Measurements from ENCODE around the gene DPYD.
"Not testable (repeated sequence)": the region's sequence is repeated elsewhere in the genome, so short reads cannot be mapped to it uniquely, and the experiment has no call there.

Gene DPYD

GRCh38 chr1:97238816-97239215 is 682.0 kb downstream of the DPYD start:
- Histone ChIP-seq H3K9ac (ENCODE audit: insufficient read length, low read depth) (no peak overlapping the region), H3K9me3 (ENCODE audit: insufficient read depth, low read length) (no peaks in the 10 kb centered on the region), H3K27me3 (ENCODE audit: insufficient read depth, insufficient read length) (no peaks in the 10 kb centered on the region), H3K4me1 (ENCODE audit: insufficient read depth, insufficient read length) (no peaks in the 10 kb centered on the region), H3K4me3 (ENCODE audit: insufficient read length, low read depth) (no peak overlapping the region), H3K36me3 (ENCODE audit: insufficient read depth, insufficient read length, low read length) (no peaks in the 10 kb centered on the region)
- TF ChIP-seq YY1 (IDR thresholded peaks at IDR 0.05; ENCODE audit: insufficient read depth, insufficient read length): no peak
- TF ChIP-seq SUZ12 (IDR thresholded peaks at IDR 0.05; ENCODE audit: extremely low read depth, insufficient read depth, insufficient read length): no peak
- TF ChIP-seq ZNF274 (IDR thresholded peaks at IDR 0.05; ENCODE audit: low read depth, low read length): no peak
- DNase-seq (ENCODE audit: low read depth, low spot score): no peak

- H3K4me3 ChIP-seq (ENCODE audit: insufficient read length, low read depth); H3K27me3 ChIP-seq (ENCODE audit: insufficient read depth, insufficient read length); H3K9me3 ChIP-seq (ENCODE audit: insufficient read depth, low read length); H3K9ac ChIP-seq (ENCODE audit: insufficient read length, low read depth); DNase-seq (ENCODE audit: low read depth, low spot score); H3K36me3 ChIP-seq (ENCODE audit: insufficient read depth, insufficient read length, low read length); H3K4me1 ChIP-seq (ENCODE audit: insufficient read depth, insufficient read length): not testable (repeated sequence)
These were observed 689.5 kb downstream of the DPYD start for GRCh38 chr1:97231354-97231753.

- H3K9me3 ChIP-seq (ENCODE audit: insufficient read depth, low read length): no peaks in the 10 kb centered on the region
- TF ChIP-seq ZNF274 (IDR thresholded peaks at IDR 0.05; ENCODE audit: low read depth, low read length) (no peak), YY1 (IDR thresholded peaks at IDR 0.05; ENCODE audit: insufficient read depth, insufficient read length) (no peak), SUZ12 (IDR thresholded peaks at IDR 0.05; ENCODE audit: extremely low read depth, insufficient read depth, insufficient read length) (no peak)
- no peak overlapping the region for H3K9ac ChIP-seq (ENCODE audit: insufficient read length, low read depth)
- no peaks in the 10 kb centered on the region for H3K4me1 ChIP-seq (ENCODE audit: insufficient read depth, insufficient read length)
- no peak overlapping the region for H3K4me3 ChIP-seq (ENCODE audit: insufficient read length, low read depth)
- no peaks in the 10 kb centered on the region for H3K27me3 ChIP-seq (ENCODE audit: insufficient read depth, insufficient read length)
- no peaks in the 10 kb centered on the region for H3K36me3 ChIP-seq (ENCODE audit: insufficient read depth, insufficient read length, low read length)
- no peak for DNase-seq (ENCODE audit: low read depth, low spot score)
These were observed 708.2 kb downstream of the DPYD start for GRCh38 chr1:97212671-97213070.

GRCh38 chr1:97210307-97210706 is 710.5 kb downstream of the DPYD start:
- no peaks in the 10 kb centered on the region for H3K36me3 ChIP-seq (ENCODE audit: insufficient read depth, insufficient read length, low read length)
- no peaks in the 10 kb centered on the region for H3K9me3 ChIP-seq (ENCODE audit: insufficient read depth, low read length)
- H3K4me3 ChIP-seq (ENCODE audit: insufficient read length, low read depth): no peak overlapping the region
- no peak for DNase-seq (ENCODE audit: low read depth, low spot score)
- no peaks in the 10 kb centered on the region for H3K4me1 ChIP-seq (ENCODE audit: insufficient read depth, insufficient read length)
- no peak for TF ChIP-seq ZNF274 (IDR thresholded peaks at IDR 0.05; ENCODE audit: low read depth, low read length)
- TF ChIP-seq SUZ12 (IDR thresholded peaks at IDR 0.05; ENCODE audit: extremely low read depth, insufficient read depth, insufficient read length): no peak
- TF ChIP-seq YY1 (IDR thresholded peaks at IDR 0.05; ENCODE audit: insufficient read depth, insufficient read length): no peak
- H3K27me3 ChIP-seq (ENCODE audit: insufficient read depth, insufficient read length): no peaks in the 10 kb centered on the region
- H3K9ac ChIP-seq (ENCODE audit: insufficient read length, low read depth): no peak overlapping the region

GRCh38 chr1:97209381-97209957 is 711.4 kb downstream of the DPYD start:
- TF ChIP-seq ZNF274 (IDR thresholded peaks at IDR 0.05; ENCODE audit: low read depth, low read length) (no peak), YY1 (IDR thresholded peaks at IDR 0.05; ENCODE audit: insufficient read depth, insufficient read length) (no peak), SUZ12 (IDR thresholded peaks at IDR 0.05; ENCODE audit: extremely low read depth, insufficient read depth, insufficient read length) (no peak)
- Histone ChIP-seq H3K27me3 (ENCODE audit: insufficient read depth, insufficient read length) (no peaks in the 10 kb centered on the region), H3K4me3 (ENCODE audit: insufficient read length, low read depth) (no peak overlapping the region), H3K4me1 (ENCODE audit: insufficient read depth, insufficient read length) (no peaks in the 10 kb centered on the region), H3K9ac (ENCODE audit: insufficient read length, low read depth) (no peak overlapping the region), H3K9me3 (ENCODE audit: insufficient read depth, low read length) (no peaks in the 10 kb centered on the region), H3K36me3 (ENCODE audit: insufficient read depth, insufficient read length, low read length) (no peaks in the 10 kb centered on the region)
- DNase-seq (ENCODE audit: low read depth, low spot score): no peak

GRCh38 chr1:97207868-97208267 is 713.0 kb downstream of the DPYD start:
- no peak overlapping the region for H3K9ac ChIP-seq (ENCODE audit: insufficient read length, low read depth)
- H3K4me1 ChIP-seq (ENCODE audit: insufficient read depth, insufficient read length): no peaks in the 10 kb centered on the region
- DNase-seq (ENCODE audit: low read depth, low spot score): no peak
- H3K4me3 ChIP-seq (ENCODE audit: insufficient read length, low read depth): no peak overlapping the region
- no peaks in the 10 kb centered on the region for H3K27me3 ChIP-seq (ENCODE audit: insufficient read depth, insufficient read length)
- no peak for TF ChIP-seq SUZ12 (IDR thresholded peaks at IDR 0.05; ENCODE audit: extremely low read depth, insufficient read depth, insufficient read length)
- no peak for TF ChIP-seq YY1 (IDR thresholded peaks at IDR 0.05; ENCODE audit: insufficient read depth, insufficient read length)
- TF ChIP-seq ZNF274 (IDR thresholded peaks at IDR 0.05; ENCODE audit: low read depth, low read length): no peak
- H3K36me3 ChIP-seq (ENCODE audit: insufficient read depth, insufficient read length, low read length): no peaks in the 10 kb centered on the region
- H3K9me3 ChIP-seq (ENCODE audit: insufficient read depth, low read length): no peaks in the 10 kb centered on the region

- no peak overlapping the region for H3K9ac ChIP-seq (ENCODE audit: insufficient read length, low read depth)
- H3K27me3 ChIP-seq (ENCODE audit: insufficient read depth, insufficient read length): no peaks in the 10 kb centered on the region
- no peak for DNase-seq (ENCODE audit: low read depth, low spot score)
- TF ChIP-seq ZNF274 (IDR thresholded peaks at IDR 0.05; ENCODE audit: low read depth, low read length): no peak
- TF ChIP-seq YY1 (IDR thresholded peaks at IDR 0.05; ENCODE audit: insufficient read depth, insufficient read length): no peak
- no peak for TF ChIP-seq SUZ12 (IDR thresholded peaks at IDR 0.05; ENCODE audit: extremely low read depth, insufficient read depth, insufficient read length)
- no peaks in the 10 kb centered on the region for H3K9me3 ChIP-seq (ENCODE audit: insufficient read depth, low read length)
- H3K36me3 ChIP-seq (ENCODE audit: insufficient read depth, insufficient read length, low read length): no peaks in the 10 kb centered on the region
- H3K4me3 ChIP-seq (ENCODE audit: insufficient read length, low read depth): no peak overlapping the region
- no peaks in the 10 kb centered on the region for H3K4me1 ChIP-seq (ENCODE audit: insufficient read depth, insufficient read length)
These were observed 716.4 kb downstream of the DPYD start for GRCh38 chr1:97204468-97204867.
